GM12872 (cell line): ENCODE measurements around the gene FHIT.

Experiments used
- CTCF ChIP-seq: IDR thresholded peaks from 3 replicates; pipeline ENCODE4 v1.5.1; 2011; ENCODE audit warnings: low read depth, mild to moderate bottlenecking, low read length, moderate library complexity; ENCODE audit not compliant: insufficient read depth

Gene FHIT

GRCh38 chr3:59873576-59874230 lies 1377.5 kb downstream of the FHIT start:
- TF ChIP-seq CTCF = no peak

- no peak for TF ChIP-seq CTCF
Measured at GRCh38 chr3:59872128-59872527, 1379.1 kb downstream of the FHIT start.

- TF ChIP-seq CTCF = no peak
Measured at GRCh38 chr3:59867185-59868002, 1383.9 kb downstream of the FHIT start.

GRCh38 chr3:59866076-59866475 lies 1385.2 kb downstream of the FHIT start:
- no peak for TF ChIP-seq CTCF

- no peak for TF ChIP-seq CTCF
Measured at GRCh38 chr3:59865351-59865750, 1385.9 kb downstream of the FHIT start.

GRCh38 chr3:59862686-59863085 lies 1388.6 kb downstream of the FHIT start:
- TF ChIP-seq CTCF = no peak

- TF ChIP-seq CTCF = peak; percentile 92
Measured at GRCh38 chr3:59857589-59858346, 1393.5 kb downstream of the FHIT start.
